Spinal cord (tissue), 10 donors: ENCODE data around the gene EIF4G3. TPM values are rescaled to one million over a fixed set of nuclear protein-coding genes. Genes with fewer than 3 reads are reported as not detected.
"Not testable (repeated sequence)": the region's sequence is repeated elsewhere in the genome, so short reads cannot be mapped to it uniquely, and the experiment has no call there.

Source experiments
- DNase-seq, 6 donors: peaks; one replicate each; pipeline versions ENCODE4 v3.0.0 to v3.0.0-alpha.2; 2013 to 2015; ENCODE audit warnings: low spot score in 6 of 6, low read depth in 4 of 6
- H3K27ac ChIP-seq: one replicate; pipeline ENCODE4 v1.5.1; 2013; ENCODE audit warnings: low read depth, low read length, control low read depth
- H3K27me3 ChIP-seq: one replicate; pipeline ENCODE4 v1.6.1; 2013; ENCODE audit warnings: low read length; ENCODE audit not compliant: control insufficient read depth, insufficient read depth
- H3K36me3 ChIP-seq: one replicate; pipeline ENCODE4 v1.6.1; 2013; ENCODE audit warnings: low read length; ENCODE audit not compliant: control insufficient read depth, insufficient read depth
- H3K4me1 ChIP-seq: one replicate; pipeline ENCODE4 v1.6.1; 2013; ENCODE audit warnings: low read length; ENCODE audit not compliant: control insufficient read depth, insufficient read depth
- H3K4me3 ChIP-seq: one replicate; pipeline ENCODE4 v1.5.1; 2013; ENCODE audit warnings: low read depth, low read length, control low read depth
- H3K9me3 ChIP-seq: one replicate; pipeline ENCODE4 v1.6.1; 2013; ENCODE audit warnings: low read length; ENCODE audit not compliant: control insufficient read depth, insufficient read depth
- WGBS: methylation state at CpG from one replicate; pipeline ENCODE4 v1.1.5; 2013; ENCODE audit warnings: missing lambda C conversion rate; ENCODE audit not compliant: insufficient coverage; 5-methylcytosine and 5-hydroxymethylcytosine counted together
- polyA plus RNA-seq, 2 donors: library from polyadenylated mRNA; unstranded; fragments of 120-200 nt; gene quantifications; one replicate each; pipeline ENCODE4 v1.2.1, GENCODE V29; 2013; ENCODE audit not compliant: insufficient read length in 2 of 2
- total RNA-seq, 2 donors: library from RNA; depleted of rRNA in 1 of 2; stranded (reverse); fragments of 120-200 nt in 1 of 2; fragments of >200 nt in 1 of 2; gene quantifications; one replicate each; pipeline versions ENCODE4 v1.2.3 to v1.2.4, GENCODE V29; 2013 to 2014
- donor health status: healthy.

Gene EIF4G3
- total and polyA plus RNA-seq, 4 donors = 68.7 to 111 (median 91.9) TPM

- Histone ChIP-seq H3K4me3 (peak overlapping the region; percentile 82), H3K27ac (peak overlapping the region; percentile 91), H3K27me3 (no peaks in the 10 kb centered on the region), H3K9me3 (no peaks in the 10 kb centered on the region), H3K36me3 (peaks cover 5% of the 10 kb centered on the region), H3K4me1 (peaks cover 7% of the 10 kb centered on the region)
- DNase-seq = peak in 1 of 6 donors; percentile 36
- WGBS = 12% methylated on average over 4 of the region's 12 CpGs
Measured at GRCh38 chr1:21174654-21175323, 1.9 kb downstream of the EIF4G3 start.

- H3K27me3 ChIP-seq = no peaks in the 10 kb centered on the region
- peaks cover 5% of the 10 kb centered on the region for H3K36me3 ChIP-seq
- H3K9me3 ChIP-seq = no peaks in the 10 kb centered on the region
- peak overlapping the region; percentile 82 for H3K4me3 ChIP-seq
- H3K27ac ChIP-seq = peak overlapping the region; percentile 91
- DNase-seq = no peak
- peaks cover 7% of the 10 kb centered on the region for H3K4me1 ChIP-seq
- no CpG with 5 or more reads among the region's 2 CpGs for WGBS
Measured at GRCh38 chr1:21174230-21174629, 2.5 kb downstream of the EIF4G3 start.

GRCh38 chr1:21173096-21173495 lies 3.6 kb downstream of the EIF4G3 start:
- H3K27me3 ChIP-seq, H3K4me3 ChIP-seq, H3K4me1 ChIP-seq, H3K9me3 ChIP-seq, DNase-seq, H3K27ac ChIP-seq: not testable (repeated sequence)
- H3K36me3 ChIP-seq = peaks cover 15% of the 10 kb centered on the region
- 89% methylated on average over 10 of the region's 12 CpGs for WGBS

GRCh38 chr1:21170837-21171236 lies 5.9 kb downstream of the EIF4G3 start:
- H3K36me3 ChIP-seq = peaks cover 33% of the 10 kb centered on the region
- not testable (repeated sequence) for H3K9me3 ChIP-seq, H3K27ac ChIP-seq, H3K4me1 ChIP-seq, H3K4me3 ChIP-seq, H3K27me3 ChIP-seq
- WGBS = no CpG with 5 or more reads among the region's 4 CpGs
- peak in 2 of 6 donors; percentile 49 to 55 for DNase-seq

GRCh38 chr1:21168444-21168843 lies 8.3 kb downstream of the EIF4G3 start:
- Histone ChIP-seq H3K4me3 (no peak overlapping the region), H3K36me3 (peaks cover 33% of the 10 kb centered on the region), H3K4me1 (no peaks in the 10 kb centered on the region), H3K9me3 (no peaks in the 10 kb centered on the region), H3K27me3 (no peaks in the 10 kb centered on the region), H3K27ac (no peak overlapping the region)
- 100% methylated on average over 2 of the region's 2 CpGs for WGBS
- no peak for DNase-seq

GRCh38 chr1:21165646-21166045 lies 11.1 kb downstream of the EIF4G3 start:
- no CpG with 5 or more reads among the region's 1 CpG for WGBS
- Histone ChIP-seq H3K36me3 (peaks cover 48% of the 10 kb centered on the region), H3K4me1 (no peaks in the 10 kb centered on the region), H3K4me3 (no peak overlapping the region), H3K9me3 (no peaks in the 10 kb centered on the region), H3K27me3 (no peaks in the 10 kb centered on the region), H3K27ac (no peak overlapping the region)
- DNase-seq = no peak

- H3K9me3 ChIP-seq = no peaks in the 10 kb centered on the region
- no peaks in the 10 kb centered on the region for H3K27me3 ChIP-seq
- WGBS = no CpG with 5 or more reads among the region's 2 CpGs
- H3K27ac ChIP-seq = no peak overlapping the region
- H3K36me3 ChIP-seq = peaks cover 44% of the 10 kb centered on the region
- DNase-seq = no peak
- no peak overlapping the region for H3K4me3 ChIP-seq
- H3K4me1 ChIP-seq = no peaks in the 10 kb centered on the region
Measured at GRCh38 chr1:21165076-21165475, 11.6 kb downstream of the EIF4G3 start.

GRCh38 chr1:21164266-21164665 lies 12.4 kb downstream of the EIF4G3 start:
- WGBS = 94% methylated on average over 5 of the region's 8 CpGs
- no peaks in the 10 kb centered on the region for H3K9me3 ChIP-seq

GRCh38 chr1:21162740-21163464 lies 13.8 kb downstream of the EIF4G3 start:
- no peak for DNase-seq
- Histone ChIP-seq H3K4me1 (no peaks in the 10 kb centered on the region), H3K9me3 (no peaks in the 10 kb centered on the region), H3K27me3 (no peaks in the 10 kb centered on the region), H3K27ac (no peak overlapping the region), H3K4me3 (no peak overlapping the region), H3K36me3 (peaks cover 42% of the 10 kb centered on the region)

More at GRCh38 chr1:21164266-21164665, 12.4 kb downstream of the EIF4G3 start:
- no peaks in the 10 kb centered on the region for H3K27me3 ChIP-seq
- H3K36me3 ChIP-seq = peaks cover 50% of the 10 kb centered on the region
- no peaks in the 10 kb centered on the region for H3K4me1 ChIP-seq
- H3K4me3 ChIP-seq = no peak overlapping the region
- H3K27ac ChIP-seq = no peak overlapping the region
- no peak for DNase-seq

- no peak for DNase-seq
- Histone ChIP-seq H3K4me3 (no peak overlapping the region), H3K9me3 (no peaks in the 10 kb centered on the region), H3K27ac (no peak overlapping the region), H3K4me1 (no peaks in the 10 kb centered on the region), H3K36me3 (peaks cover 35% of the 10 kb centered on the region), H3K27me3 (no peaks in the 10 kb centered on the region)
- WGBS = 100% methylated on average over 3 of the region's 6 CpGs
Measured at GRCh38 chr1:21161842-21162241, 14.9 kb downstream of the EIF4G3 start.
